CD1c-positive myeloid dendritic cell (primary cell): ENCODE data around the gene NAA11.
"Not testable (repeated sequence)": the region's sequence is repeated elsewhere in the genome, so short reads cannot be mapped to it uniquely, and the experiment has no call there.

Source experiments
- DNase-seq: peaks from one replicate; pipeline ENCODE4 v3.0.0-alpha.2; 2016; ENCODE audit errors: extremely low spot score

The NAA11 gene

GRCh38 chr4:79308971-79309370, 16.9 kb downstream of the NAA11 start:
- DNase-seq: no peak

GRCh38 chr4:79308137-79308536, 17.7 kb downstream of the NAA11 start:
- DNase-seq: no peak

DNA sequence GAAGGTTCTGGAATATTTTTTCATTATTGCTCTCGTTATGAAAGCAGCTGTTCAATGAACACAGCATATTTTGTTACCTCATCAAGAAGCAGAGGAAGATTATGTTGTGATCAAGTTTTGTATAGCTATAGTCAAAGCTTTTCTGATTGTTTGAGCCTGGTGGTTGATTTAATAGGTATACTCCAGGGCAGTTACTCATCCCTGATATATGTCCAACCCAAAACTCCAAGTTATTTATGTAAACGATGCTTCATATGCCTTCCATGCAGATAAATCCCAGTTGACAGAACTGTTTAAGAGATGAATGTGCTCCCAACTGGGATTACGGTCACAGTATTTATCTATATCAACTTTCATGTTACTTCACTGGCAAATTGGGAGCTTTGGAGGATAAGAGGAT, 19.1 kb downstream of the NAA11 start:
- no peak for DNase-seq

GRCh38 chr4:79300280-79300679, 25.6 kb downstream of the NAA11 start:
- DNase-seq: no peak

DNA sequence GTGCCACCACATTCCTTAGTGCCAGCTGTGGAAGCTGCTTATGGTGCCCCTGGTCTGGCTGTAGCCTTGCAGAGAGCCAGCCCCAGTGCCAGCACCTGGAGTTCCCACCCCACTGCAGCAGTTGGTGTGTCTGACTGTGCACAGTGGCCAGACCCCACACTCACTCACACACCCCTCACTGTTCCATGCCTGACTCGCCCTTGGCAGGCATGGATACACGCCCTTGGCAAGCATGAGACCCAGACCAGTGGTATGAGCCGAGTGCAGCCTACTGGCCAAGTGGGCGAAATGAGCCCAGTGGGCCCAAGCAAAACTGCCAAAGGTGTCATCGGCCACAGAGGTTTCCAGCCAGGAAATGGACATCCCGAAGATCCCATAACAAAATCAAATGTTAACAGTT, 27.4 kb downstream of the NAA11 start:
- DNase-seq: no peak

- no peak for DNase-seq
Measured at GRCh38 chr4:79298027-79298426, 27.8 kb downstream of the NAA11 start.

DNA sequence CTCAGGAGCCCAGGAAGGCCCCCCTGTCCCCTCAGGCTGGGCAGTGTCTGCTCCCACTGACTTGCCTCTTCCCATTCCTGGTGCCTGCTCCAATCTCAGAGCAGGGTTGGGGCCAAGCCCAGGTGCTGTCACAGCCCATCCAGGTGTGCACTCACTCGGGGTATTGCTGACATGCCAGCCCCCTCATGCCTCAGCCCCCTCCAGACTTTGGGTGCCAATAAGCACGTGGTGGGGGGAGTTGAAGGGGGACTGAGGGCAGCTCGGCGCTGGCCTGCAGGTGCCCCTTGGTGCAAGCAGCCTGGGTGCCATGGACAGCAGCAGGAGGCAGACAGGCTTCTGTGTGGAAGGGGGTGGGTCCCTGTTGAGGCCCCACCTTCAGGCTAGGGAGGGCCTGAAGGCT, 28.4 kb downstream of the NAA11 start:
- DNase-seq: no peak

GRCh38 chr4:79296768-79297428, 29.0 kb downstream of the NAA11 start:
- DNase-seq: no peak

DNA sequence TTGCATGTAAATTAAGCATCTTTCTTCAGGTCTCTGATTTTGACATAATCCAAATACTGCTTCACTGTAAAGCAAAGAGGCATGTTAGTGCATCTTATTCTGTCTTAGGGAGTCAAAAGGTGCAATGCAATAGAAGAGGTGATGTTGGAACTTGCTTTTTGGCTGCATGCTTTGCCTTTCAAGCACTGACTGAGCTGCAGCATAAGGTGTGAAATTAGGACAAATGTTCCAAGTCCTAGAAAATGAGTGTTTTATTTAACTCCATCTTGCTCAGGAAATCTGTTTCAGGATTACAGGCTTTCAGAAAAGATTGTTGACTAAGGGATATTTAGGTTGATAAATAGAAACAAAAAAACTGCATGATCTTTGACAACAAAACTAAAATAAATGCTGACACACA, 30.8 kb downstream of the NAA11 start:
- DNase-seq: no peak

- no peak for DNase-seq
Measured at GRCh38 chr4:79294064-79294463, 31.8 kb downstream of the NAA11 start.

DNA sequence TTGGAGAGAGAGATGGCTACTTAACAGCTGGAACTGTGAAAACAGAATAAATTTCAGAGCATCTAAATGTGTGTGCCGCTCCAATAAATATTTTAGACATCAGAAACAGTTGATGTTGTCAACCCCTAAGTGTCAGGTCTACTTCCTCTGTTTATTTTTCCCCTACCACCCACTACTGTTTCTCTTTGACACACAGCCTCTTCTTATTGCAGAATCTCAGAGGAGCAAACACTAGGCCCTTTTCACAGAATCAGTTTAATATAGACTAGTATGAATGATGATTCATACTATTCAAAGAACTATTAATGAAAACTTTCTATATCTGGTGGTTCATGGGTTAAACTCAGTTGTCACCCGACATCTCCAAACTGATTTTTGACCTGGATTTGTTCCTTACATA, 33.9 kb downstream of the NAA11 start:
- no peak for DNase-seq

GRCh38 chr4:79290376-79290775, 35.5 kb downstream of the NAA11 start:
- no peak for DNase-seq

- no peak for DNase-seq
Measured at GRCh38 chr4:79288185-79288584, 37.7 kb downstream of the NAA11 start.

DNA sequence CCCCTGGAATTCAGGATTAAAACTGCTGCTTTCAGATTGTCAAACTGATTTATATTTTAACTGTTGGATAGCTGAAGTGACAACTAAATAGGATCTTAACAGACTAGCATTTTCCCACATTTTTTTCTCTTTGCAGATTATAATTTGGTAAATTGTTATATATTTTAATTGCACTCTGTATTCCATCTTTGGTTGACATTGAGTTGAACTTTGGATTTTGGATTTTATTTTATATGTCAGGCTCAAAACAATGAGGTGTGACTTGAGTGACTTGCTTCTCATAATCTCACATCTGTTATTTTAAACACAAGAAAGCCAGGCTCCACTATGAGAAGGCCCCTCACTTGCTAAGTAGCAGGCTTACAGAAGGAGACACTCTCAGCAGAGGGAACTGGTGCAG, 38.1 kb downstream of the NAA11 start:
- no peak for DNase-seq

DNA sequence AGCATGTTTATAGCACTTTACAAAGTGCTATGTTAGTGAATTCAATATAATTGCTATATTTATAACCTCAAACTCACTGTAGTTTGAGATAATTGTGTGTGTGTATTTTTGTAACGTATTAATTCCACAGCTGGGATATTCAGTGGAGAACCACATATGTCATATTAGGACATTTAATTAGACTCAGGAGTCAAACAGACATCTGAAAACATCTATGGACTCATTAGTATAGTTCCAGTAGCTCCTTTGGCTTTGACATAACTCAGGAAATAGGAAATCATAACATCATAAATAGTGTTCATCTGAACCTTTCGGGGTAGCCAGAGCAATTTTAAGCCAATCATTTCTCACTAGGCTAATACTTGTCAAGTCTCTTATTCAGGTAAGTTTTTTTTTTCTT, 38.8 kb downstream of the NAA11 start:
- DNase-seq: no peak

- DNase-seq: no peak
Measured at GRCh38 chr4:79281566-79282359, 44.1 kb downstream of the NAA11 start.

DNA sequence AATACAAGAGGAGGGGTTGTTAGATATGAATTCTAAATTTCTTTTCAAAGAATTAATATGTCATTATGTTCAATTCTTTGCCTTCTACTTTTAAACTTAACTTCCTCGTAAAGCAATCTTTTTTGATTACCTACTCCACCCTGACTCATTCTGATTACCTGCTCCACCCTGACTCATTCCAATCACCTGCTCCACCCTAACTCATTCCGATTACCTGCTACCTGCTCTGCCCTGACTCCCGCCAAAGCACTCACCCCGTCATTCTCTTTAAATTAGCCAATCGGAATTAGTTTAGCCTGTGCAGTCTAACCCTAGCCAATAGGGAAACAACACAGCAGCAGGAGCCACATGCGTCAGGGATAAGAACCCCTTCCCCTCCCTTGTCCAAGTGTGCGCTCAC, 48.4 kb downstream of the NAA11 start:
- not testable (repeated sequence) for DNase-seq

DNA sequence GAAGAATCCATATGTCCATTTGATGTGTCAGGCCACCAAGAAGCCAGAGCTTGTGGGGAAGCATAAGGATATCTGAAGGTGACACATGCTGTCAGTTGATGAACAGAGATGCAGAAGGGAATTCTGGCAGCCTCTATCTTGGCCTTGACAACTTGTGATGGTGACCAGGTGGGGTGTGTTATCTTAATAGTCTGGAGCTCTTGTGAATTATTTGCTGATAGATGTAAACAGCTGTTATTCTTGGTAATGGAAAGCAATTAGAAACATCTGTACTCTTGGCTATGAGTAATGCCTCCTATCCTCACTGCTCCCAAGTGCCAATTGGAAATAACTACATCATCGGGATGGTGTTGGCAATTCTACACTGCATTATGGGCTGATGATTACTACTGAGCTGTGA, 51.9 kb downstream of the NAA11 start:
- no peak for DNase-seq

DNA sequence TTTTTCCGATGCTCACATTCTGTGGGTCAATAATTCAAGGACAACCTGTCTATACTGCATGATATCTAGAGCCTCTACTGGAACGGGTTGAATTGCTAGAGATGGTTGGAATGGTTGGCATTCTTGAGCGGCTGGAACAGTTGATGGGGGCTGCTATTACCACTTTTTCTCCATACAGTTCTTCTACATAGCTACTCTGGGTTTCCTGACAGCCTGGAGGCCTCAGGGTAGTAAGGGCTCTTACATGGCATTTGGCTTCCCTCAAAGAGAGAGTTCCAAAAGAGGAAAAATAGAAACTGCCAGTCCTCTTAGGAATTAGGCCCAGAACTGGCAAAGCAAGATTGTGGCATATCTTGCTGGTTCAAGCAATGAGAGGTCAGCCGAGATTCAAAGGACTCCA, 53.1 kb downstream of the NAA11 start:
- no peak for DNase-seq

DNA sequence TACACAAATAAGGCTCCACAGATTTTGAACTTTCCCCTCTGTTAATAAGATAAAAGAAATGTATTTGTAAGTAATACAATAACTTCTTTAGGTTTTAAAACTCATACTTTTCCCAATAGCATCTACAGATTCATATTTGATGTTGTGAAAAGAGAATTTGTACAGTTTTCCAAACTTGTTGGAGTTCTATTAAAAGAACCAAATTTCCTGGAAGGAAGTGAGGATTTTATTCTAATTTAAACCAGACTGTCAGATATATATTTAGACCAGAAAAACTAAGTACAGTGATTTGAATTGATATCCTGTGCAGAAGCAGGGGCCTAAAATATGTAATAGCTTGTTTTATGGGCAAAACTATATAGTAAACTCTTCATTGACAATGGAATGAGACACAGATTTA, 53.7 kb downstream of the NAA11 start:
- DNase-seq: no peak

DNA sequence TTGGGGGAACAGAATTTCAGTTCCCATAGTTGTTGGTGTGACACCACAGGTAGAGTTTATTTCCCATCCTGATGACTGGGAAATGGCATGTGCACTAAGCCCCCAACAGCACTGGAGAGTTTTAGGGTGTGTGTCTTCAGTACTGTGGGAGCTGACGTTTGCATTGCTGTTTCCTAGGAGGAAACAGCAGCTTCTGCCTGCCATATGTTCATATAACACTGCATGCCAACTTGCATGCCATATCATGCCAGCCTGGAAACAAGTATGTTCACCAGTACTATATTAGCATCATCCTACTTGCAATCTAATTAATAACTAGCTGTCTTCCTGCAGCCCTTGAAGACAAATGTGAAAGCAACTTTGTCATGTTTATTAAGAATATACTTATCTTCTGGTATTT, 58.2 kb downstream of the NAA11 start:
- DNase-seq: no peak
